Measurements from ENCODE around the gene DKKL1.
"Not testable (repeated sequence)": the region's sequence is repeated elsewhere in the genome, so short reads cannot be mapped to it uniquely, and the experiment has no call there.

Gene DKKL1

DNA sequence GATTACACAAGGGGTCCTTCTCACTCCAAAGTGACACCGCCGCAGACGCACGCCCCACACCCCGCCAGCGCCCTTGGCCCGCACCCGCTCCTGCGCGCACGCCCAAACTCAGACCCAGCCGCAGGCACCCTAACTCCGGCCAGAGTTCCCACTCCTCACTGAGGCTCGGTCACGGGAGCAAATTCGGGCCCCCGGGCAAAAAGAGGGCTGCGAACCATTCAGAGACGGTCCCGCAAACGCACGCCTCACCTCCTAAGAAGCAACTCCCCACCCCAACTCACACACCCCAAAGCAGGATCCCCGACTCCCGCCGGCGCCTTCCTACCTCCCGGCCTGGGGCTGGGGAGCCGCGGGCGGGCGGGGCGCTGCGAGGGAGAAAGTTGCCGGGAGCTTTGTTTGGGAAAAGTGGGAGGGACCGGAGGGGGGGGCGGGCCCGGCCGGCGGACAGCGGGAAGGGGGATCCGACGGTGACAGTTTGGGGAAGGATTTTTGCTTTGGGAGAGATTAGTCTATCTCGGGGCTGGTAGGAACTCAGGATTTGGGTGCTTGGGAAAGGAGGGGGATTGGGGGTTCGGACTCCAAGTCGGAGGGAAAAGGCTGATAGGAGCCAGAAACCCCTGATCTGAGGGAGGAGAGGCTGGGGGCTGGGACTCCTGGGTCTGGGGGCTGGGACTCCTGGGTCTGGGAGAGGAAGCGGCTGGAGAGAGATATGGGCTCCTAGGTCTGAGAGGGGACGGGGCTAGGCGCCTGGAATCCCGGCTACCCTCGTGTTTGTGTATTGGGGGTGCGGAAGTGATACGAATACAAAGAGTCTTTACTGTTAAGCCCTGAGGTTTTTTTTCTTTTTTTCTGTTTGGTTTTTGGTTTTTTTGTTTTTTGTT, 1.4 kb upstream of the DKKL1 start, which contains the start of gene TEAD2:
TSS of gene TEAD2 (minus strand) at position 369 of the 881 bp plus-strand sequence. CDS start 2,341 bp downstream, outside the sequence.
- peak in 2 of 3 donors; percentile 8 to 27 for DNase-seq

DNA sequence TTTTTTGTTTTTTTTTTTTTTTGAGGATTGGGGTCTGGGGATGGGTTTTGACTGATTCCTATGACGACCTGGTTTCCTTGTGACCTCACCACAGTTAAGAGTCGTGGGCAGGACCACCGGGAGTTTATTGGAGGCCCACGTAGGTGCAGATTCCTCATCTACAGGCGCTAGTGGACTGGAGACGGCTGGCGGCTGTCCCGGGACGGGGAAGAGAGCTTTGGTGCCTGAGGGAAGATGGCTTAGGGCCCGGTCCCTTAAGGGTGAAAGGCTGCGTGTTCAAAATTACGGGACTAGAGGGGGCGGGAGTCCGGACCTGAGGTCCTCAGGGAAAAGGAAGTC, 779 bp upstream of the DKKL1 start:
- peak in 1 of 3 donors; percentile 19 for DNase-seq

DNA sequence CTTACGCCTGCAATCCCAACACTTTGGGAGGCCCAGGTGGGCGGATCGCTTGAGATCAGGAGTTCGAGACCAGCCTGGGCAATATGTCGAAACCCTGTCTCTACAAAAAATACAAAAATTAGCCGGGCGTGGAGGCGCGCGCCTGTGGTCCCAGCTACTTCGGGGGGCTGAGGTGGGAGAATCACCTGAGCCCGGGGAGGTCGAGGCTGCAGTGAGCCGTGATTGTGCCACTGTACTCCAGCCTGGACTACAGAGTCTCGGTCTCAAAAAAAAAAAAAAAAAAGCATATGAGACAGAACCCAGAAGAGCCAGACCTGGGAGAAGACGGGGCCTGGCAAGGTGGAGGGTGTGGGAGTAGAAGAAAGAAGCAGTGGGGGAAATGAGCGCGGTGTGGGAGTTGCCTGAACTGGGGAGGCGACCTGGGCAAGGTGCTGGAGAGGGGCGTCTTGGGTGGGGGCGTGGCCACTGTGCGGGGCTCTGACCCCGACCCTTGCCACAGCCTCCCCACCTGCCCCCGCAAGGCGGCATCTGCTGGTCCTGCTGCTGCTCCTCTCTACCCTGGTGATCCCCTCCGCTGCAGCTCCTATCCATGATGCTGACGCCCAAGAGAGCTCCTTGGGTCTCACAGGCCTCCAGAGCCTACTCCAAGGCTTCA, 533 bp downstream of the DKKL1 start:
- no peak for DNase-seq

DNA sequence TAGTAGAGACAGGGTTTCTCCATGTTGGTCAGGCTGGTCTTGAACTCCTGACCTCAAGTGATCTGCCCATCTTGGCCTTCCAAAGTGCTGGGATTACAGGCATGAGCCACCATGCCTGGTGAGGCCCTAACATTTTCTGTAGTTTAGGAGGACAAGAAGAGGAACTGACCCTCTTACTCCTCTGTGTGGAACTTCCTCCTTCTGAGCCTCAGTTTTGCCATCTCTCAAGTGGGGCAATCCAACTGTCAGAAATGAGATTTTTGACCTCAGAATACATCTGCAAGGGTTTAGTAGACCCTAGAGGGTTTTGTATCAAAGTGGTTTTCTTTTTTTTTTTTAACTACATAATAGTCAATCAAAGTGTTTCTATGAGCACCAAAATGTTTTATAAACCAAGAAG, 2.4 kb downstream of the DKKL1 start:
- no peak for DNase-seq

DNA sequence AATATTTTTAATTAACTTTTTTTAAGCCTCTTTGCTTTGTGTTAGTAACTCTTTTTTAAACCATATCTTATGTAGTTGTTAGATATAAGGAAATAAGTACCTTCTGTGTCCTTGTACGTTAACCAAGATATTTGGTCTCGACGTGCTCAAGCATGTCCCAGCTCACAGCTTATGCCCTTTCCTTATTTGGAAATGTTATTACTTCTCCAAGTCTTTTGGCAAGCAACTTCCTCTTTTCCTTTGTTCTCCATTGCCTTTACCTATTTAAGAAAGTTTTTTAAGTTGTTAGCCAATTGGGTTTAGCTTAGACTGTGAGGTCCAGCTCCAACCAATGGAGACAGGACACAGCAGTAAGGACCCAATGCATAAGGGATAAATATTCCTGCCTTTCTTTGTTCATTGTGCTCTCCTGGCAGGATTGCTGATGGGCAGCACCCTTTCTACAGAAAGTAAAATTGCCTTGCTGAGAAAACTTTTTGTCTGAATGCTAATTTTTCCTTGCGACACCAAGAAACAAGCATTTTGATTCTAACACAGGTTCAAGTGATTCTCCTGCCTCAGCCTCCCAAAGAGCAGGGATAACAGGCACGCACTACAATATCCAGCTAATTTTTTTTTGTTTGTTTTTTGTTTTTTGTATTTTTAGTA, 5.2 kb downstream of the DKKL1 start:
- no peak for DNase-seq

DNA sequence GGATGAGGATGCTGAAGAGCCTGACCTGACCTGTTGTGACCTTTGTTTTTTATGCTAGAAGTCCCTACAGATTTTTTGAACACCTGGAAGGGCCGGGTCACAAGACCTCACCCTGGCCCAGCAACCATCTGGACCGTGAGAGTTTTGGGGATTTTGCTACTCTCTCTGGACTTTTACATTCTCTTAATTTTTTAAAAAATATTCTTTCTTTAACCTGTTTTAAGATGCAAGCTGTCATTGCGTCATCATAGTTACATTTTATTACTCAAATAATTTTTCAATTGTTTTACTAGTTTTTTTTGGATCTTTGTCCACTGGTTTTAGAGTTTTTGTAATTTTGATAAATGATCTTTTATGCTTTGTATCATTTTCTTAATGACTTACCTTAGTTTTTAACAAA, 7.5 kb downstream of the DKKL1 start:
- no peak for DNase-seq

DNA sequence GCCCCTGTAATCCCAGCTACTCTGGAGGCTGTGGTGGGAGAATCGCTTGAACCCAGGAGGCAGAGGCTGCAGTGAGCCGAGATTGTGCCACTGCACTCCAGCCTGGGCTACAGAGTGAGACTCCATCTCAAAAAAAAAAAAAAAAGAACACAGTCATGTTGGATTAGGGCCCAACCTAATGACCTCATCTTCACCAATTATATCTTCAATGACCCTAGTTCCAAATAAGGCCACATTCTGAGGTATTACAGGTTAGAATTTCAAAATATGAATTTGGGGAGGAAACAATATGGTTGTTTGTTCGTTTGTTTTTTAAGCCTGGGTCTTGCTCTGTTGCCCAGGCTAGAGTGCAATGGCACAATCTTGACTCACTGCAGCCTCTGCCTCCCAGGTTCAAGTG, 9.5 kb downstream of the DKKL1 start:
- not testable (repeated sequence) for DNase-seq

DNA sequence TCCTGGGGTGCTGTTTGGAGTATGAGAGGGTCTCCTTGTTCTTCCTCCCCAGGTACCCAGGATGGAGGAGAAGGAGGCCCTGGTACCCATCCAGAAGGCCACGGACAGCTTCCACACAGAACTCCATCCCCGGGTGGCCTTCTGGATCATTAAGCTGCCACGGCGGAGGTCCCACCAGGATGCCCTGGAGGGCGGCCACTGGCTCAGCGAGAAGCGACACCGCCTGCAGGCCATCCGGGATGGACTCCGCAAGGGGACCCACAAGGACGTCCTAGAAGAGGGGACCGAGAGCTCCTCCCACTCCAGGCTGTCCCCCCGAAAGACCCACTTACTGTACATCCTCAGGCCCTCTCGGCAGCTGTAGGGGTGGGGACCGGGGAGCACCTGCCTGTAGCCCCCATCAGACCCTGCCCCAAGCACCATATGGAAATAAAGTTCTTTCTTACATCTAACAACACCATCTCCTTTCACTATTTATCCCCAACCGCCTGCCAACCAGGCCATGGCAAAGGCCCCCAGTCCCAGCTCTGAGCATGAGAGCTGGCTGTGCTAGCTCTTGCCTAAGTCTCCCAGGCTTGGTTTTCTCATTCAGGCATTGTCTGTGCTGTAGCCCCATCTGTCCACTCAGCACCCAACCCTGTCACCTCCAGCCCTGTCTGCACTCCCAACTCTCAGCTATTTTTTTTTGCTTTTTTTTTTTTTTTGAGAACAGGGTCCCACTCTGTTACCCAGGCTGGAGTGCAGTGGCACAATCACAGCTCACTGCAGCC, 11.2 kb downstream of the DKKL1 start:
- no peak for DNase-seq

DNA sequence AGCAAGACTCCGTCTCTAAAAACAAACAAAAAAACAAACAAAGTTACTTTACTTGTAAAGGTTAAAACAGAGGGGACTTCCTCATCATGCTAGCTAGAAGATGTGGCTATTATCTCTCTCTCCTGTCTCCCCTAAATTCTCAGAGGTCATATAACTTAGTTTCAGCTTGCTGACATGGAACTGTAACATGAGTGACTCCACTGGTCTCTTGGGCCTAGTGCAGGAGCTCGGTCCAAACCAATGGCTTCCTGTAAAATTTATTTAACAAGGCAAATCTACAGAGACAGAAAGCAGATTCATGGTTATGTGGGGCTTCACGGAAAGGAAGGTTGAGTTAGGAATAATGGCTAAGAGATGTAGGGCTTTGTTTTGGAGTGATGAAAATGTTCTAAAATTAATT, 14.8 kb downstream of the DKKL1 start:
- DNase-seq, result no peak

DNA sequence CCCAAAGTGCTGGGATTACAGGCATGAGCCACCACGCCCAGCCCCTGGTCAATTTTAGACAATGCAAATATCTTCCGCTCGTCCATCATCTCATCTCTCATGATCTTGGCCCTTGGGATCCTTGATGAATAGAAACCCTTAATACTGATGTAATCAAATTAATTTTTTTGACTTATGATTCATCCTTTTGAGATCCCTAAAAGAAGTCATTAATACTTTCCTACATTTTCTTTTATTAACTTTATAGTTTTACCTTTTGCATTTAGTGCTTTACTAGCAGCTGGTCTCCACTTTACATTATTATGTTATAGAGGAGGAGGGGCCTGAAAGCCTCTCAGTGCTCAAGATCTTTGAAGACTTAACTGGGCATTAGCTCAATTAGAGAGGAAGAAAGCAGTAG, 16.7 kb downstream of the DKKL1 start:
- DNase-seq, result no peak

DNA sequence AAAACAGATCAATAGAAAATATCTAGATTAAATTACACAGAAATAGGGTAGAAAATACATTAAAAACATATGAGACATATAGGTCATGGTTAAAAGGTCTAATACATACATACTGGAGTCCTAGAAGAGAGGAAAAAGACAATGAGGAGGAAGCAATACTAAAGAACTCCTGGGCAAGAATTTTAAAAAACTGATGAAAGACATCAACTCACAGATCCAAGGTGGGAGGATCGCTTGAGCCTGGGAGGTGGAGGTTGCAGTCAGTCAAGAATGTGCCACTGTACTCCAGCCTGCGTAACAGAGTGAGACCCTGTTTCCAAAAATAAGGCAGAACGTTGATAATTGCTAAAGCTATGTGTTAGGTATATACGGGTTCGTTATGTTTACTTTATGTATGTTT, 19.0 kb downstream of the DKKL1 start:
- no peak for DNase-seq

DNA sequence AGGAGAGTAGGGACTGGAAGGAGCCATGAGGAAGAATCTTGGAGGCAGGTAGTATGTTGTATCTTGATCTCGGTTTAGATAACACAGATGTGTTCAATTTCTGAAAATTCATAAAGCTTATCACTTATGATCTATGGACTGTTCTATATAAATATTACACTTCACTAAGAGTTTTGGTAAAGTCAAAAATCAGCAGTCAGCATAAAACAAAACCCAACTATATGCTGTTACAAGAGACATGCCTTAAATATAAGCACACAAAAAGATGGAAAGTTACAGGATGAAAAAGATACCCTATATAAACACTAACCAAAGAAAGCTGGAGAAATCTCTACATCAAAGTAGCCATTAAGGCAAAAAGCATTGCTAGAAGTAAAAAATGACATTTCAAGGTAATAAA, 19.9 kb downstream of the DKKL1 start:
- no peak for DNase-seq

DNA sequence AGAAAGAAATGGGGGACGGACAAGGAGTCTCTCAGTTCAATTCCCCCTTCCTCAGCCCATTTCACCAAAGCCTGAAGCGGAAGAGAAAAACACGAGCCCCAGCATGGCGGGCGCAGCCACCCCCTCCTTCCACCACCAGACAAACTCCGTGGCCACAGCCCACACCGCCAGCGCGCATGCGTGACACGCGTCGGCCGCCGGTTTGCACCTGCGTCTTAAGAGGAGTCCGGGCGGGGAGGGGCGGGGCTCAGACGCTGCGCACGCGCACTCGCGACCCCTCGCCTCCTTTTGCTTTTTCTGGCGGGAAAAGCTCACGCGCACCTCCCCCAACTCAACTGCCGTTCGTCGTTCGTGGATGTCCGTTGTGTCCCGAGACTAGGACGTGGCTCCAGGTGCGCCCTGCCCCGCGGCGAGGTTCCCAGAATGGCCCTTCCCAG, 24.3 kb downstream of the DKKL1 start, which contains the start of gene KASH5:
TSS of gene KASH5 (plus strand) at position 314 of the 437 bp plus-strand sequence. CDS start 2,635 bp downstream, outside the sequence.
- DNase-seq, result peak; percentile 82 to 84 (median 83)

DNA sequence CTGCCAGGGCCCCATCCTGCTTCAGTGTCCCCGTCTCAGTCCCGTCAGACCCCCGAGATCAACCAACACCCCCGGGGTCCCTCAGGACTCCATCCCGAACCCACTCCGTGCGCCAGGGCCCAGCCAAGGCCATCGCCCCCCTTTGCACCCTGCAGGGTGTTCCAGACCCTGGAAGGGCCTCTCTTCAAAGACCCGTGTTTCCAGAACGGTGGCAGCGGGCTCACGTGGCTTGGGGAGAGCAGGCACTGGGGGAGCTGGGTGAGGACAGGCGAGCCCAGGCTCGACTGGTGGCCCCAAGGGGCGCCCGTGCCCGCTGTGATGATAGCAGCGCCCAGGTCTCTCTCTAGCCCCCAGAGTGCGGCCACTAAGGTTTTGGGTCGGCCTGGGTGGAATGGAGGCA, 25.7 kb downstream of the DKKL1 start:
- no peak for DNase-seq

DNA sequence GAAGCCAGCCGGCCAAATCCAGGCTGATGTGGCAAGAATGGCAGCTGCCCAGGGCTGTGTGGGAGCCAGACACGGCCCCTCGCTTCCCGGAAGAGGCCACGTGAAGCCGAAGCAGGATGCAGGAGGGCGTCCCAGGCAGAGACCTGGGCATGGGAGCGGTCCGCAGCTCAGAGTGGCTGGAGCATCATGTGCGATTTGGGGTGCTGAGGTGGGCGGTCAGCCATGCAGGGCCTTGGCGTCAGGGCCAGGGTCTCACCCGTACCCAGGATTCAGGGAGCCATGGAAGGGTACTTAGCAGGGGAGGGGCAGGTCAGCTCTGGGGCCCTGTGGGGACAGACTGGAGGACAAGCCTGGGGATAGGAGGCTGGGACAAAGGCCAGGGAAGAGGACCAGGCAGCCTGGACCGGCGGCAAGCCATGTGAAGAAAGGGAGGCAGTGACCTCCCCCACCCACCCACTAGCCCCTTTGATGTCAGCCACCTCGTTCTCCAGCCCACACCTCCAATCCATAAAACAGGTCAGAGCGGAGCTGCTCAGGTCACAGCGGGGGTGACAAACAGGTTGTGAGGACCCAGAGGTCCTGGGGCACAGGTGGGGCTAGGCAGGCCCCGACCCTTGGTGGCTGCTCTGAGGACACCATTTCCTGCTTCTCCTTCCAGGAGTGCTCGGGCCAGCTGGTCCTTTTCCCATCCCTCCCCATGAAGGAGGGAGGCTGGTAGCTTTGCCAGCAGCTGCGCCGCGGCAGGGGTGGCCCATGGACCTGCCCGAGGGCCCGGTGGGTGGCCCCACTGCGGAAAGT, 26.7 kb downstream of the DKKL1 start:
- DNase-seq, result no peak

DNA sequence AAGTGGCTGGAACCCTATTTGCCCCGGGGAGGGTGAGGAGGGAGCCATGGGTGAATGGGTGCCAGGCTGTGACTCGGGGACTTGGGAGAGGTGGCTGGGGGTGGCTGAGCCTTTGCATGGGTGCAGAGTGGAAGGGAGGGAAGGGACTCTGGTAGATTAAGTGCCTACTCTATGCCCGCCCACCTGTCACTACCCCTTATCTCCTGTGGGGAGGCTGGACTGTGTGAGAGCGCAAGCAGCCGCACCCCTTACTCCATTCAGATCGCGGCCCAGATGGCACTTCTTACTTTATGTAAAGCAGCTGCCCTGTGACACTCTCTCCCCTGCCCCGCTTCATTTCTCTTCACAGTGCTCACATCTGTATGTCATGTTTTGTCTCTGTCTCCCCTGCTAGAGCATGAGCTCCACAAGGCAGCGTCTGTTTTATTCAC, 27.3 kb downstream of the DKKL1 start:
- DNase-seq, result no peak

DNA sequence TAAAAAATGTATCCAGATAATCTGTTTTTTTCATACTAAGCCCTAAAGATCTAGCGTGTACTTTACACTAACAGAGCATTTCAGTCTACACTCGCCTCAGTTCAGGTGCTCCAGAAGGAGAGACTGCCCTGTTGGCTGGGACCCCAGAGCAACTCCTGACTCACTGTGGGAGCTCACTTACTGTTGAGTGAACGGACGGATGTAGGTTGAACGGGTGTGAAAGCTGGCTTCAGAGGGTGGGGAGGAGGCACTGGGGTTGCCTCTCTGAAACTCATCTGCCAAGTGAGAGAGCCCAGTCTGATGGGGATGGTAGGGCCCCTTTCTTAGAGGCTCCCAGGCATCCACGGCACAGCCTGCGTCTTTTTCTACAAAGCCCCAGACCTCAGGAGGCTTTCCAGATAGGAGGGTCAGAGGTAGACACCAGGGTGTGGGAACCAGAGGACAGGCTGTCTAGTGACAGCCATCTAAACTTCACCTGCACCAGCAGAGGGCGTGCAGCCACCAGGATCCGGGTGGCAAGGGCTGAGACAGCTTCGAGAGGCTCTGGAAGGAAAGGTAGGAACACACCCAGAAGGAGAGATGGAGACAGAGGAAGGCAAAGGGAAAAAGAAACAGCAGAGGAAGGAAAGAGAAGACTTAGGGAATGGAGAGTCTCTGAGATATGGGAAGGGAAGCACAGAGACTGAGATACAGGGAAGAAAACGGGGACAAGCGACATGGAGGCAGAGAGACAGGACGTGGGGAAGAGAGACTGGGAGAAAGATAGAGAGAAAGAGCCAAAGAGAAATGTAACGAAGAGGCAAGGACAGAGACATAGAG, 28.1 kb downstream of the DKKL1 start:
- peak; percentile 77 to 88 (median 84) for DNase-seq

DNA sequence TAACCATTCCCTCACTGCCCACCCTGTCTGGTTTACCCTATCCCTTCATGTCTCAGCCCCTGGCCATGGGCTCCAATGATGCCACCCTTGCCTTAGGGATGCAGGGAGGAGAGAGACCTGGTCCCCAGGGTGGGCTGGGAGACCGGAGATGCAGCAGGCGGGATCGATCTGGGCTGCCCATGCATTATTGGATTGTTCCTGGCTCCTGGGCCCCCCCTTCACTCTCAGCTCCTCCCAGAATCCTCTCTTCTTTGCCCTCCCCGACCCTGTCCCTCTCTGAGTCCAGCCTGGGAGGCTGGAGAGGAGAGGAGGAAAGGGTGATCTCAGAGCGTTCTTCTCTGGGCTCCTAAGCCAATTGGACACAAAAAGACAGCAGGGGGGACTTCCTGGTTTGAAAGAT, 30.2 kb downstream of the DKKL1 start:
- no peak for DNase-seq

DNA sequence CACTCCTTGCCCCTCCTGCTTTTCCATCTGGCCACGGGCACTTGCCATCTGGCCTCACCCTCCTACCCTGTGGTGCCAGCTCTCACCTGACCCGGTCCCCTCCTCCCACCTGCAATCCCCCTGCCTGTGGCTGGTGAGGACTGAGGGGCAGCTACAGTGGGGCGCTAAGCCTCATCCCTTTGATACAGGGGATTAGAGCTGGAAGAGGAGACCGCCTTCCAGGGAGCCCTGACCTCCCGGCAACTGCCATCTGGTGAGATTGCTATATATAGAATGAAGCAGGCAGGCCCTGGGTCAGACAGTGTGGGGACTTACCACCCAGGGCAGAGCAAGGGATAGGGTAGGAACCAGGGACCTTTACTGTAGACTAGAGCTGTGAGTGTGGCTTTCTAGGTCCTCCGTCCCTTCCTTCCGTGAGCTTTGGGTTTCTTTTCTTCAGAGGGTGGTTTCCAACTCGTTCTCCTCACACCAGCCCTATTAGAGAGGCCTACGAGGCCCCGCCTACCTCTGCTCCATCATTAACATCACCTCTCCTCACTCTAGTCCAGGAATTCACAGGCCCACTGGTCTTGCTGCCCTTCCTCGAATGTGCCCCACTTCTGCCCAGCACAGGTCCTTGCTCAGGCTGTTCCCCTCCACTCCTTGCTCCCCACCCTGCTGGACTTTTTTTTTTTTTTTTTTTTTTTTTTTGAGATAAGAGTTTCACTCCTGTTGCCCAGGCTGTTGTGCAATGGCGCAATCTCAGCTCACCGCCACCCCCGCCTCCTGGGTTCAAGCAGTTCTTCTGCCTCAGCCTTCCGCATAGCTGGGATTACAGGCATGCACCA, 32.1 kb downstream of the DKKL1 start:
- DNase-seq, result no peak

All from suppressor macrophage treated with lipopolysaccharide for 1 hour (primary cell).